Stimulated activated CD8-positive, alpha-beta memory T cell treated with anti-CD3 and anti-CD28 coated beads, Interleukin-7, amount 100 ng/mL, for 1 hour (primary cell): Measurements from ENCODE around the gene EYS.
"Not testable (repeated sequence)": the region's sequence is repeated elsewhere in the genome, so short reads cannot be mapped to it uniquely, and the experiment has no call there.

Experiments used
- DNase-seq, 2 donors: peaks; one replicate each; pipeline ENCODE4 v3.0.0-alpha.2; 2020; ENCODE audit warnings: low read depth in 2 of 2

Gene EYS

GRCh38 chr6:63793465-63794137, 1913.4 kb downstream of the EYS start:
- DNase-seq = no peak

DNA sequence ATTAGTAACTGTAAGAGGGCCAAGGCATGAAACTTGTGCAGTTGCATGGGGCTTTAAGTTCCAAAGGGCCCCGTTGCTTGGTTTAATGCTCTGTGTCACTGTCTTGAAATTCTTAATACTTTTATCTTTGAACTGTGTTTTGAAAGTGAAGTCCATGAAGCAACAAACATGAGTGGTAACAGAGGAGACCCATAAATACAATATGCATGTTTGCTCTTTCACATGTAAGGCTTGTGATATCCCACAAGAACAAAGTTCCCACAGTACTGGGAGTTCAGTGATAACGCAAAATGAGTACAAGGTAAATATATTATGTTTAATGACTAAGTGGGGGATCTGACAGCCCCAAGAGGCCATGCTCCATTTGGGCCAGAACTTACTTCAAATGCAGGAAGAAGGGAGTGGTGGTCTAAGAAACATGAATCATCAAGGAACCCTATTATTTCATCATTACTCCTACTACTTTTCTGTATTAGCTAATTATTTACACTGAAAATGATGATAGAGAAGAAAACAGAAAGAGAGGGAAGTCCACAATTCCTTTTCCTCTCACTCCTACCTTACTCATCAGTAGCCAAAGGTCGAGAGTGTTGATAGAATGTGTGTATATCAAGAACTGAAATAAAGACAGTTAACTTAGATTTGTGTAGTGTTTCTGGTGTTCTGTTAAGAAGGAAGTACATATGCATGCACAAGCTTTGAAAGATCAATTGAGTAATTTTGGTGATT, 1914.1 kb downstream of the EYS start:
- no peak for DNase-seq

- no peak for DNase-seq
These were observed 1916.7 kb downstream of the EYS start for GRCh38 chr6:63790334-63790733.

GRCh38 chr6:63789699-63790098, 1917.3 kb downstream of the EYS start:
- DNase-seq = no peak

DNA sequence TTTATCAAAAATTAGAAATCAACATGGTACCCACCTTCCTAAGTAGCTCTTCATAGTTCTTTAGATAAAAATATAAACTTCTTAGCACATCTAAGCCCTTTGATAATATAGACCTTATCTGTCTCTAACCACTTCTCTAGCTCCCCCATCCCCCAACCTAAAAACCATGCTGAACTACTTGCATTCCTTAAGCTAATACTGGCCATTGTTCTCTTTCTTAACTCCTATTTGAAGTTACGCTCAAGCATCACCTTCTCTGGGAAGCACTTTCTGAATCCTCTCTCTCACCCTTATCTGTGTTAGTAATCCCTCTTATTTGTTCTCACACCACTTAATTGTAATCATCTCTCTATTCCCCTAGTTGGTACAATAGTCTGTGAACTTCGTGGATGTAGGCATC, 1918.5 kb downstream of the EYS start:
- no peak for DNase-seq

DNA sequence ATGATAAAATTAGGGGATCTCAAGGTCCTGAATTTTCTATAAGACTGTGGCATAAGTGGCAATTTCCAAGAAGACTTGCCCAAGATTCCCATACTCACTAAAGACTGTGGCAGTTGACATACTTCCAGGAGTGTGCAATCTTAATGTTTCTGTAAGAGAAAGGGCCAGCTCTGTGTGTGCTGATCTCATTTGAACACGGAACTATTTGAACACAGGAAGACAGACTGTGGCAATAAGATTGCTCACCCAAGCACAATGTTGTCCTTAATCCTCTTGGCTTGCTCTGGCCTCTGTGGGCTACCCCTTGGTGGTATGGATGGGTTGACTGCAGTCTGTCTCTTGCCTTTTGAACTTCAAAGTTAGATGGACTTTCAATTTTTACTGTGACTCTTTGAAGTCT, 1920.0 kb downstream of the EYS start:
- no peak for DNase-seq

DNA sequence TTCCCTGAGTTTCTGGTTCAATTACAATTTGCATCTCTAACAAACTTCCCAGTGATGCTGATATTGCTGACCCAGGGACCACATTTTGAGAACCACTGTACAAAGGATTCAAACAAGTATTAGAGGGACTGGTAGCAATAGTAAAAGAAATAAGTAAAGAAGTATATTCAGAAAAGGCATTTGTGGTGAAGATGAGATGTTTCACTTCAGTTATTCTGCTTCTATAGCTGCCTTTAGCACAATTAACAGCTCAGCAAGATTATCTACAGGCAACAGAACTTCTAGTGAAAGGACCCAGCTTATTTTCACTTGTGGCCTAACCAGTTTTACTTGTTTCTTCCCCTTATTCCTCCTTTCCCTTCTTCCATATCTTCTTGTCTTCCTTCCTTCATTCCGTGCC, 1922.0 kb downstream of the EYS start:
- no peak for DNase-seq

GRCh38 chr6:63783096-63783495, 1923.9 kb downstream of the EYS start:
- no peak for DNase-seq

- DNase-seq = no peak
These were observed 1932.1 kb downstream of the EYS start for GRCh38 chr6:63774961-63775360.

GRCh38 chr6:63773200-63773599, 1933.8 kb downstream of the EYS start:
- DNase-seq = no peak

- DNase-seq = no peak
These were observed 1941.2 kb downstream of the EYS start for GRCh38 chr6:63765828-63766227.

- no peak for DNase-seq
These were observed 1942.6 kb downstream of the EYS start for GRCh38 chr6:63764318-63764916.

- no peak for DNase-seq
These were observed 1946.8 kb downstream of the EYS start for GRCh38 chr6:63760199-63760598.

DNA sequence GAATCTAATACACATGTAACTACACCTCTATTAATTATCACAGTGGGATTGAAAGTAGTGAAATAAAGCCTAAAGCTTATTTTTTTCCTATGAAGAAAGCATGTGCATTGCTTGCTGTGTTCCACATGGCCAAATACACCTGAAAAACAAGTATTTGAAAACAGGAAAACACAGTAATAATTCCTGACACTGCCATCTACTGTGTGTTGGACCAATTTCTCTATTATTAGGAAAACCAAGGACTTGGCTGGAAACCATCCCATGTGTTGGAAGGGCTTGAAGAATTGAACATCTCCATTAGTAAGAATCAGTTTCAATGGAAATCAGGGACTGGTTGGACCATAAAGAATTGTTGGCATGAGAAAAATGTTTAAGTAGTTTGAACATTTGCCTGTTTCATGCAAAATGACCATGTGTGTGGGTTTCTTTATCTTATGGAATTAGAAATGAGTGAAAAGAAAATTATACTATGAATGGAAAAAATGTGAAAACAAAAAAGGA, 1947.4 kb downstream of the EYS start:
- DNase-seq = no peak

GRCh38 chr6:63757826-63758225, 1949.2 kb downstream of the EYS start:
- DNase-seq = no peak

GRCh38 chr6:63757275-63757674, 1949.8 kb downstream of the EYS start:
- DNase-seq = not testable (repeated sequence)

DNA sequence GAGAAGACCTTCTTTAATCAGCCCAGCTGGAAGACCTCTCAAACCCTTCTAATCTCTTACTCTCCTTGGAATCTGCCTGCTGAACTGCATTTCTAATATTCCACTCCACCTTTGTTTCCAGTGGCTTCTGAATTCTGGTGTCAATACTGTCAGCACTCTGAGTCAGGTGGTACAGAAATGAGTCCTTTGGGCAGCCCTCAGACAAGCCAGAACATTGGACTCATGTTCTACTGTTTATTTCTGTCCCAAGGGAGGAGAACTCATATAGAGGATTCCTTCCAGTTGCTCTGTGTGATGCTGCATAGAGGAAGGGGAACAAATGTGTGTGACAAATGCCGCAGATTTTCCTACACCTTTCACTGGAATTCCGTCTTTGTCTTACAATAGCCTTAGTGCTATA, 1956.6 kb downstream of the EYS start:
- no peak for DNase-seq

GRCh38 chr6:63745784-63746183, 1961.2 kb downstream of the EYS start:
- DNase-seq = no peak

- DNase-seq = no peak
These were observed 1962.2 kb downstream of the EYS start for GRCh38 chr6:63744810-63745209.

- DNase-seq = no peak
These were observed 1963.3 kb downstream of the EYS start for GRCh38 chr6:63743691-63744090.

- DNase-seq = no peak
These were observed 1965.0 kb downstream of the EYS start for GRCh38 chr6:63742060-63742459.

- DNase-seq = no peak
These were observed 1966.3 kb downstream of the EYS start for GRCh38 chr6:63740709-63741108.

DNA sequence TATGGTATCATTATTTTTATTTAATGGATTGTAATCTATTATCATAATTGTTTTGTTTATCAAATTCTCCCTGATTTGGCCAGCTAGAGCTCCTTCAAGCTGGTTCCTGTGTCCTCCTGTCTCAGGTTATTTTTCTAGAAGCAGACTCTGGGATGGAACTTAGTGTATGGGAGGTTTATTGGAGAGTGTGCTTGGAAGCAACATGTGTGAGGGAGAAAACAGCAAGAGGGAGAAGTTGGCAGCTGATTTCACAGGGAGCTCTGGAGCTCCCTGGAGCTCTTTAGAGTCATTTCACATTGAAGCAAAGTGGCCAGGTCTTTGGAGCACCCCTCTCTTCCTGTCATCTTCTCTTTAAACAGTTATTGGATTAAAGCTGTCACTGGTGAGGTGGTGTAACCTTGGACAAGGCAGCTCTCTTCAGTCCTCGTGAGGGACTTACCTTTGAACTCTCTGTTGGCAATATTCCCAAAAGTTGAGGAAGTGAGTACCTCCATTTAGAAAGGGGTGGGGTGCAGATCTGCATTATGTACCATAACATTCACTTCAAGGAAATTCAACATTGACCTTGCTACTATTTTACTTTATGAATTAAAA, 1967.8 kb downstream of the EYS start:
- DNase-seq = no peak
